GM13977 (cell line): ENCODE data around the gene LRRN4.

Source experiments
- DNase-seq: peaks from one replicate; pipeline ENCODE4 v3.0.0; 2012; ENCODE audit warnings: low spot score
- in situ Hi-C: fragments of 300-500 bp; cut with MboI; formaldehyde crosslinking; loops from one replicate; pipeline ENCODE4 v1.12.0; 2022; ENCODE audit warnings: low sequenced_read_pairs, low pct_unique_long_range_greater_than_20kb, mixed read lengths, inconsistent platforms; ENCODE audit not compliant: unreplicated experiment
- TF ChIP-seq, protein P1 (sequence below): IDR thresholded peaks from 2 replicates; pipeline ENCODE4 v1.5.1; 2012; ENCODE audit warnings: mild to moderate bottlenecking, control low read depth; ENCODE audit not compliant: insufficient read depth; ENCODE audit errors: extremely low read depth, missing control alignments

LRRN4 gene

DNA sequence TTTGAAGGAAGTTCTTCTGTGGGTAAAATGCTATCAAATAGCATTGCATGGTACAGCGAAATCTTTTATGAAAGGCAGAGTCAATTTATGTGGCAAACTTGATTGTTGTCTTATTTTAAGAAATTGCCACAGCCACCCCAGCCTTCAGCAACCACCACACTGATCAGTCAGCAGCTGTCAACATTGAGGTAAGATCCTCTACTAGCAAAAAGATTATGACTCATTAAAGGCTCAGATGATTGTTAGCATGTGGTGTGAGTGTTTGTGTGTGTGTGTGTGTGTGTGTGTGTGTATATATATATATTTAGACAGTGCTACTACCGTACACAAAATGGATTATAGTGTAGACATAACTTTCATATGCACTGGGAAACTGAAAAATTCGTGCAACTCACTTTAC lies 27.8 kb downstream of the LRRN4 start:
- in situ Hi-C loops, result no loop called here

GRCh38 chr20:6024768-6025167 lies 29.1 kb downstream of the LRRN4 start:
- TF ChIP-seq, protein P1, sequence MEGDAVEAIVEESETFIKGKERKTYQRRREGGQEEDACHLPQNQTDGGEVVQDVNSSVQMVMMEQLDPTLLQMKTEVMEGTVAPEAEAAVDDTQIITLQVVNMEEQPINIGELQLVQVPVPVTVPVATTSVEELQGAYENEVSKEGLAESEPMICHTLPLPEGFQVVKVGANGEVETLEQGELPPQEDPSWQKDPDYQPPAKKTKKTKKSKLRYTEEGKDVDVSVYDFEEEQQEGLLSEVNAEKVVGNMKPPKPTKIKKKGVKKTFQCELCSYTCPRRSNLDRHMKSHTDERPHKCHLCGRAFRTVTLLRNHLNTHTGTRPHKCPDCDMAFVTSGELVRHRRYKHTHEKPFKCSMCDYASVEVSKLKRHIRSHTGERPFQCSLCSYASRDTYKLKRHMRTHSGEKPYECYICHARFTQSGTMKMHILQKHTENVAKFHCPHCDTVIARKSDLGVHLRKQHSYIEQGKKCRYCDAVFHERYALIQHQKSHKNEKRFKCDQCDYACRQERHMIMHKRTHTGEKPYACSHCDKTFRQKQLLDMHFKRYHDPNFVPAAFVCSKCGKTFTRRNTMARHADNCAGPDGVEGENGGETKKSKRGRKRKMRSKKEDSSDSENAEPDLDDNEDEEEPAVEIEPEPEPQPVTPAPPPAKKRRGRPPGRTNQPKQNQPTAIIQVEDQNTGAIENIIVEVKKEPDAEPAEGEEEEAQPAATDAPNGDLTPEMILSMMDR, result no peak
- in situ Hi-C loops, result no loop called here
- DNase-seq, result no peak

More for the DNA sequence above, 27.8 kb downstream of the LRRN4 start:
- TF ChIP-seq, protein P1, result no peak
- no peak for DNase-seq

DNA sequence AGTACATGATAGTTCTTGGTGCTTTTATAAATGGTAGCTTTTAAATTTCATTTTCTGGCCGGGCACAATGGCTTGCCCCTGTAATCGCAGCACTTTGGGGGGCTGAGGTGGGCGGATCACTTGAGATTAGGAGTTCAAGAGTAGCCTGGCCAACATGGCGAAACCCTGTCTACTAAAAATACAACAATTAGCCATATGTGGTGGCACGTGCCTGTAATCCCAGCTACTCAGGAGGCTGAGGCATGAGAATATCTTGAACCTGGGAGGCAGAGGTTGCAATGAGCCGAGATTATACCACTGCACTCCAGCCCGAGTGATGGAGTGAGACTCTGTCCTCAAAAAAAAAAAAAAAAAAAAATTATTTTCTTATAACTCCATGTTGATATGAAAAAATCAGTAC lies 36.0 kb downstream of the LRRN4 start:
- TF ChIP-seq, protein P1, result no peak
- in situ Hi-C loops, result no loop called here
- no peak for DNase-seq

DNA sequence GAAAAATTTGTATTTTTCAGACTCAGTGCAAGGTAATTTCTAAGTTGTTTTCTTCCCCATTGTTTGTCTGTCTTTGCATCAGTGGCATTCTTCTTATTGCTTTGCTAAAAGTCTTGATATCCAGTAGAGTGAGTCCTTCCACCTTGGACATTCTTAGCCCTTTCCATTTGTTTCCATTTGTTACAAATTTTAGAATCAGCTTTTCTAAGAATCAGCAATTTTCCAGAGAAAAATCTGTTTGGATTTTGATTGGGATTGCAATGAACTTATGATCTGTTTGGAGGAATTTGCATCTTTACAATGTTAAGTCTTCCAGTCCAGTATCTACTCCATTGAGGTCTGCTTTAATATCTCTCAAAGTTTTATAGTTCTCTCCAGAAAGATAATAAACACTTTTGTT lies 36.4 kb downstream of the LRRN4 start:
- in situ Hi-C loops, result no loop called here
- TF ChIP-seq, protein P1, result no peak
- no peak for DNase-seq

DNA sequence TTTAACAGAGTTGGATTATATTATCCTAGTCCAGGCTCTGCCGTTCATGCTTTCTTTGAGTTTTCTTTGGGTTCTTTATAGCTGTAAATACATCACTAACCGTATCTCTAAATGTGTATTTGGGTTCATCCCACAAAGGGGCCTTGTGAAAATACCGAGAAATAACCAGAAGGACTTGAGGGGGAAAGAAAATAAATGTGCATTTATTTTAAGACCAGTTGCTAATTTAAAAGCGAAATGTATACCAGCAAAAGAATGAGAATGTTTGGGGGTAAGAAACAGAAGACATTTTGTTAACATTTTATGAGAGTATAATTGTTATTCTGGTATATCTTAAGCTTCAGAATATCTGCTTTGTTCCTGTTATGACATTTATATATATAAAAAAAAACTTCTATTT lies 38.9 kb downstream of the LRRN4 start:
- DNase-seq, result no peak
- TF ChIP-seq, protein P1, result no peak
- in situ Hi-C loops, result no loop called here

DNA sequence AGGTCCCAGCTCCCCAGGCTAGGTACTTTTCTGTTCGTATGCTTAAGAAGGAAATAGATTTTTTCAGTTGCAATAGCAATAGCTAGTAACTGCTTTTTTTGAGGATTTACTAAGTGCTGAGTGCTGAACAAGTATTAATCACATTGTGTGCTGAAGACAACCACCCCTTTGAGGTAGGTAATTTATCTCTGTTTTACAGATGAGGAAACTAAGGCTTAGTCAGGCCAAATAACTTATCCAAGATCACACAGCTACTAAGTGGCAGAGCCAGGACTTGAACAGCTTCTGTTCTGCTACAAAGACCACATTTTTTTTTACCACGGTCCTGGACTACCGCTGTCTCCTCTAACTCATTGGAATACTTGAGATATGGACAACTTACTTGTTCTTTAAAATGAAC lies 39.8 kb downstream of the LRRN4 start:
- TF ChIP-seq, protein P1, result no peak
- DNase-seq, result no peak
- in situ Hi-C loops, result no loop called here

- in situ Hi-C loops, result no loop called here
- no peak for DNase-seq
- TF ChIP-seq, protein P1, result no peak
These were observed 41.7 kb downstream of the LRRN4 start for GRCh38 chr20:6012179-6012578.
